Endothelial cell of umbilical vein (primary cell): ENCODE measurements around the gene MED28. TPM values are rescaled to one million over a fixed set of nuclear protein-coding genes. Genes with fewer than 3 reads are reported as not detected.

Experiments used
- BruUV-seq: library from RNA; stranded (reverse); fragments of 400-500 nt; replicated peaks from 2 replicates; lab custom pipeline; 2021; lab: Mats Ljungman, UMichigan
- CTCF ChIA-PET: fragments of 300-600, 350-600 bp; sonication (Branson Sonifier 250); formaldehyde crosslinking; loops from one replicate; lab custom pipeline; 2021; ENCODE audit warnings: antibody characterized with exemption, inconsistent platforms; lab: Charles Lee
- POLR2A ChIA-PET: fragments of 300-600, 350-600 bp; sonication (Branson Sonifier 250); formaldehyde crosslinking; loops from one replicate; lab custom pipeline; 2021; ENCODE audit warnings: antibody characterized with exemption, inconsistent platforms; lab: Charles Lee
- DNase-seq: peaks from one replicate; pipeline ENCODE4 v3.0.0-alpha.2; 2011; ENCODE audit warnings: low read depth, low spot score
- FAIRE-seq: peaks from 2 replicates; lab custom pipeline; 2011; peaks lifted over from hg19 to GRCh38; lab: Jason Lieb, UNC
- H2AFZ ChIP-seq: 2 replicates; pipeline ENCODE4 v1.6.0; 2012; ENCODE audit warnings: low read depth, low read length, control low read depth, inconsistent platforms
- H3K27ac ChIP-seq: 2 replicates; pipeline ENCODE4 v1.5.1; 2011; ENCODE audit warnings: low read depth, mild to moderate bottlenecking, control low read depth, low read length, moderate library complexity; ENCODE audit not compliant: insufficient read depth
- H3K27me3 ChIP-seq, 2 experiments: 2 replicates each; pipeline versions ENCODE4 v1.6.0 to v1.6.1; 2011; ENCODE audit warnings: low read length in 2 of 2, mixed read lengths in 1 of 2; ENCODE audit not compliant: control insufficient read depth in 2 of 2, insufficient read depth in 2 of 2
- H3K36me3 ChIP-seq, 2 experiments: 2 replicates in 1 of 2; 3 replicates in 1 of 2; pipeline ENCODE4 v1.5.1; 2011; ENCODE audit warnings: low read length in 2 of 2, mild to moderate bottlenecking in 1 of 2, moderate library complexity in 1 of 2; ENCODE audit not compliant: control insufficient read depth in 2 of 2, insufficient read depth in 2 of 2; ENCODE audit errors: extremely low read depth in 1 of 2
- H3K4me1 ChIP-seq: 3 replicates; pipeline ENCODE4 v1.5.1; 2011; ENCODE audit warnings: mild to moderate bottlenecking, low read length; ENCODE audit not compliant: control insufficient read depth, insufficient read depth; ENCODE audit errors: extremely low read depth
- H3K4me2 ChIP-seq: 2 replicates; pipeline ENCODE4 v1.6.1; 2011; ENCODE audit warnings: low read length, control low read depth, mixed read lengths; ENCODE audit not compliant: insufficient read depth
- H3K4me3 ChIP-seq, 3 experiments: fragments of 200-600 bp in 1 of 3; sonication (generic), shearing (Covaris generic) in 1 of 3; replicated peaks in 1 of 3; 2 replicates each; pipeline ENCODE4 v1.5.1; 2011 to 2016; ENCODE audit warnings: control low read depth in 3 of 3, low read length in 3 of 3, mild to moderate bottlenecking in 2 of 3, inconsistent platforms in 1 of 3, low read depth in 1 of 3, moderate library complexity in 1 of 3; ENCODE audit not compliant: insufficient read depth in 1 of 3
- H3K79me2 ChIP-seq: 2 replicates; pipeline ENCODE4 v1.6.0; 2012; ENCODE audit warnings: low read length, inconsistent platforms; ENCODE audit not compliant: control insufficient read depth, insufficient read depth
- H3K9ac ChIP-seq: replicated peaks from 2 replicates; pipeline ENCODE3; 2011; ENCODE audit warnings: low read length, control low read depth; ENCODE audit not compliant: insufficient read depth; ENCODE audit errors: extremely low read depth
- H3K9me1 ChIP-seq: replicated peaks from 3 replicates; pipeline ENCODE4 v1.6.0; 2011; ENCODE audit warnings: mild to moderate bottlenecking, low read length; ENCODE audit not compliant: control insufficient read depth, insufficient read depth; ENCODE audit errors: extremely low read depth
- H3K9me3 ChIP-seq: replicated peaks from 2 replicates; pipeline ENCODE4 v1.5.1; 2012; ENCODE audit warnings: low read length, inconsistent platforms; ENCODE audit not compliant: control insufficient read depth, insufficient read depth
- H4K20me1 ChIP-seq: replicated peaks from 2 replicates; pipeline ENCODE3; 2011; ENCODE audit warnings: mild to moderate bottlenecking, low read length; ENCODE audit not compliant: control insufficient read depth, insufficient read depth; ENCODE audit errors: extremely low read depth
- EZH2 ChIP-seq: IDR thresholded peaks from 2 replicates; pipeline ENCODE4 v1.6.1; 2012; ENCODE audit warnings: borderline replicate concordance, low read depth, mild to moderate bottlenecking, moderate library complexity, low read length, inconsistent platforms; ENCODE audit not compliant: severe bottlenecking
- FOS ChIP-seq: IDR thresholded peaks from 2 replicates; pipeline ENCODE4 v1.6.1; 2011; ENCODE audit warnings: mild to moderate bottlenecking, low read length, moderate library complexity, borderline replicate concordance; ENCODE audit not compliant: insufficient read depth
- GATA2 ChIP-seq: IDR thresholded peaks from 2 replicates; pipeline ENCODE4 v1.7.0; 2011; ENCODE audit warnings: low read depth, mild to moderate bottlenecking, moderate library complexity, mixed read lengths, low read length; ENCODE audit not compliant: insufficient read length, insufficient read depth
- JUN ChIP-seq: IDR thresholded peaks from 2 replicates; pipeline ENCODE4 v1.6.1; 2011; ENCODE audit warnings: borderline replicate concordance, low read depth; ENCODE audit not compliant: insufficient read length, insufficient read depth
- MYC ChIP-seq: IDR thresholded peaks from one replicate; pipeline ENCODE4 v1.6.1; 2011; ENCODE audit warnings: mild to moderate bottlenecking, low read depth, low read length
- POLR2A ChIP-seq: IDR thresholded peaks from 2 replicates; pipeline ENCODE4 v1.6.1; 2012; ENCODE audit warnings: low read depth, mild to moderate bottlenecking, control low read depth, low read length
- POLR2AphosphoS5 ChIP-seq: IDR thresholded peaks from 2 replicates; pipeline ENCODE4 v1.6.1; 2012; ENCODE audit warnings: low read depth, mild to moderate bottlenecking, control low read depth, low read length, moderate library complexity; ENCODE audit not compliant: insufficient read depth
- dilution Hi-C: fragments of 300-500 bp; cut with MboI; formaldehyde crosslinking; loops from one replicate; pipeline ENCODE4 v1.15.0; 2019; ENCODE audit warnings: low sequenced_read_pairs; ENCODE audit not compliant: extremely low pct_ligation_motif_present
- intact Hi-C: fragments of 100-400 bp; cut with micrococcal nuclease; formaldehyde crosslinking; loops from one replicate; pipeline ENCODE4 v1.10.0; 2022
- polyA plus RNA-seq, 4 experiments: library from polyadenylated mRNA; depleted of rRNA in 3 of 4; stranded (reverse) in 3 of 4; unstranded in 1 of 4; fragments of >200 nt; gene quantifications; 2 replicates each; pipeline versions ENCODE4 v1.2.1 to v1.2.3, GENCODE V29; 2011 to 2012; ENCODE audit warnings: missing spikeins in 1 of 4
- total RNA-seq: library from RNA; stranded (reverse); gene quantifications from 2 replicates; pipeline ENCODE4 v1.2.3, GENCODE V29; 2021
- TF ChIP-seq, protein P1 (sequence below), 2 donors: IDR thresholded peaks; 1 replicate in 1 of 2; 2 replicates in 1 of 2; pipeline ENCODE4 v1.5.1; 2011; ENCODE audit warnings: low read length in 2 of 2, mild to moderate bottlenecking in 2 of 2, moderate library complexity in 2 of 2, control low read depth in 1 of 2, inconsistent platforms in 1 of 2, low read depth in 1 of 2; ENCODE audit not compliant: insufficient read depth in 1 of 2; ENCODE audit errors: extremely low read depth in 1 of 2
- TF ChIP-seq, protein P2 (sequence below): IDR thresholded peaks from 2 replicates; pipeline ENCODE4 v1.6.1; 2011; ENCODE audit not compliant: insufficient read depth, insufficient read length

MED28 gene
- total and polyA plus RNA-seq, 2 donors (not counting 3 experiments of a cell fraction or from before 2014, with no cell fraction given): 10.0 to 49.1 TPM

DNA sequence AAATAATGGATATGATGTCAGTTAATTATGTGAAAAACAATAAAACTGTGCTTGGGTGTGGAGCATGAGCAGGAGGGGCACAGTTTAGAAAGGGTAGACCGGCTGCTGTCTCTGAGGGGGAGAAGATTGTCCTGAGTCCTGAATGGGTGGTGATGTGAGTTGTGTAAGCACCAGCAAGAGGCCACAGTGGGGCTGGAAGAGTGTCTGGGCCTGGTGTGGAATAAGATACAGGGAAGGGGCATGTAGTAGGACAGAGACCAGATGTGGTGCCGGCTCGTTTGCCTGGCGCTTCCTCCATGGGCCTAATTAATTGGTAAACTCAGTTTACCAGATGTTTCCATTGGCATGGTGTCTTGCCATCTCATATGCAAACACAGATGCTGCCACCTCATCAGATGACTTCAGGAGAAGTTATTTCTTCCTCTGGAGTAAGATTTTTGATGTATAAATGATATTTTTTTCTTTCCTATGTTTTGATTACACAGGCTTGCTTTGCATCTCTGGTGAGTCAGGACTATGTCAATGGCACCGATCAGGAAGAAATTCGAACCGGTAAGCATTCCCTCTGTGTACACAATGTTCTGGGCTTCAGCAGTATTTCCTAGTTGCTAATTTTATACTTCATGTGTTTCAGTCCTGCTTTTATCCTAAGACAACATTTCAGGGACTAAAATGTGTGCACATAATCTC lies 5.1 kb downstream of the MED28 start:
- BruUV-seq: no TSS peak
- H3K4me1 ChIP-seq: peaks cover 18% of the 10 kb centered on the region
- DNase-seq: no peak
- peaks cover 65% of the 10 kb centered on the region for H3K79me2 ChIP-seq
- no peak overlapping the region for H3K4me2 ChIP-seq
- ChIA-PET POLR2A (interaction anchor here (0.7 kb wide), 1 partner anchor 236 kb away, joined by 3 read pairs; no protein-coding TSS in a partner anchor), CTCF (interaction anchor here (1.0 to 2.2 kb wide), 4 partner anchors 20 to 71 kb away, joined by 3 to 7 read pairs (median 4); no protein-coding TSS in a partner anchor)
- no peak overlapping the region for H2AFZ ChIP-seq
- H3K36me3 ChIP-seq: peaks cover 27 to 30% of the 10 kb centered on the region in 2 experiments
- TF ChIP-seq POLR2AphosphoS5 (no peak), FOS (peak; percentile 31)
- no peaks in the 10 kb centered on the region for H3K9me1 ChIP-seq
- H3K4me3 ChIP-seq: no peak overlapping the region
- dilution Hi-C loops: no loop called here
- intact Hi-C loops: loop anchor here (10.0 kb wide), 1 partner anchor 405 kb away; the partner anchor contains the start of gene LCORL
- no peak overlapping the region for H3K9ac ChIP-seq
- no peaks in the 10 kb centered on the region for H3K9me3 ChIP-seq
- no peaks in the 10 kb centered on the region for H4K20me1 ChIP-seq
- no peak overlapping the region for H3K27ac ChIP-seq
- H3K27me3 ChIP-seq: no peaks in the 10 kb centered on the region
- FAIRE-seq: peak; percentile 53

DNA sequence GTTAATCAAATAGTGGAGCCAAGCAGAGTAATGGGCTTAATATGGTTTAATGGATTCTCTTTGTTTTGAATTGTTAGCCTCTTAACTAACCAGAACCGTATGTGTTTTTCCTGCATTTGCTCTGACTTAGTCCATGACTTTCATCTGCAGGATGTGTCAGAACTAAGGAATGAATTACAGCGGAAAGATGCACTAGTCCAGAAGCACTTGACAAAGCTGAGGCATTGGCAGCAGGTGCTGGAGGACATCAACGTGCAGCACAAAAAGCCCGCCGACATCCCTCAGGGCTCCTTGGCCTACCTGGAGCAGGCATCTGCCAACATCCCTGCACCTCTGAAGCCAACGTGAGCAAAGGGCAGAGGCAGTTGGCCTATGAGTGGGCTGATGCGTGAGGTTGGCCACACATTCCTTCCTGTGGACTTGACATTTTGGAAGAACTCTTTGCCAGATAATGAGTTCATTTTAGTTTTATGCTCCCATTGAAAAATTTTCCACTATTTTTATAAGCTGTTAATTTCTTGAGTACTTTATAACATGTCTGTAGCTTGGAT lies 9.1 kb downstream of the MED28 start:
- H3K4me2 ChIP-seq: no peak overlapping the region

More for the DNA sequence above, 9.1 kb downstream of the MED28 start:
- no peak overlapping the region for H3K4me3 ChIP-seq
- no peaks in the 10 kb centered on the region for H3K9me3 ChIP-seq
- H3K9ac ChIP-seq: no peak overlapping the region
- BruUV-seq: no TSS peak
- H4K20me1 ChIP-seq: no peaks in the 10 kb centered on the region
- H3K27ac ChIP-seq: no peak overlapping the region
- no peaks in the 10 kb centered on the region for H3K27me3 ChIP-seq
- H3K79me2 ChIP-seq: peaks cover 35% of the 10 kb centered on the region
- CTCF ChIA-PET: no interaction called here
- H3K4me1 ChIP-seq: peaks cover 4% of the 10 kb centered on the region
- H3K9me1 ChIP-seq: no peaks in the 10 kb centered on the region
- H2AFZ ChIP-seq: no peak overlapping the region
- TF ChIP-seq POLR2A: no peak
- TF ChIP-seq JUN: no peak
- no peak for TF ChIP-seq POLR2AphosphoS5
- no peak for TF ChIP-seq GATA2
- TF ChIP-seq, protein P1, sequence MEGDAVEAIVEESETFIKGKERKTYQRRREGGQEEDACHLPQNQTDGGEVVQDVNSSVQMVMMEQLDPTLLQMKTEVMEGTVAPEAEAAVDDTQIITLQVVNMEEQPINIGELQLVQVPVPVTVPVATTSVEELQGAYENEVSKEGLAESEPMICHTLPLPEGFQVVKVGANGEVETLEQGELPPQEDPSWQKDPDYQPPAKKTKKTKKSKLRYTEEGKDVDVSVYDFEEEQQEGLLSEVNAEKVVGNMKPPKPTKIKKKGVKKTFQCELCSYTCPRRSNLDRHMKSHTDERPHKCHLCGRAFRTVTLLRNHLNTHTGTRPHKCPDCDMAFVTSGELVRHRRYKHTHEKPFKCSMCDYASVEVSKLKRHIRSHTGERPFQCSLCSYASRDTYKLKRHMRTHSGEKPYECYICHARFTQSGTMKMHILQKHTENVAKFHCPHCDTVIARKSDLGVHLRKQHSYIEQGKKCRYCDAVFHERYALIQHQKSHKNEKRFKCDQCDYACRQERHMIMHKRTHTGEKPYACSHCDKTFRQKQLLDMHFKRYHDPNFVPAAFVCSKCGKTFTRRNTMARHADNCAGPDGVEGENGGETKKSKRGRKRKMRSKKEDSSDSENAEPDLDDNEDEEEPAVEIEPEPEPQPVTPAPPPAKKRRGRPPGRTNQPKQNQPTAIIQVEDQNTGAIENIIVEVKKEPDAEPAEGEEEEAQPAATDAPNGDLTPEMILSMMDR (IDR thresholded peaks at IDR 0.05; ENCODE audit: extremely low read depth in 1 of 2, insufficient read depth in 1 of 2, low read depth in 1 of 2, low read length in 2 of 2): no peak
- TF ChIP-seq, protein P2, sequence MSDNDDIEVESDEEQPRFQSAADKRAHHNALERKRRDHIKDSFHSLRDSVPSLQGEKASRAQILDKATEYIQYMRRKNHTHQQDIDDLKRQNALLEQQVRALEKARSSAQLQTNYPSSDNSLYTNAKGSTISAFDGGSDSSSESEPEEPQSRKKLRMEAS: no peak
- no peak for TF ChIP-seq MYC
- TF ChIP-seq FOS: no peak
- TF ChIP-seq EZH2: no peak
- DNase-seq: no peak
- H3K36me3 ChIP-seq: peaks cover 34 to 51% of the 10 kb centered on the region in 2 experiments
- POLR2A ChIA-PET: no interaction called here
- intact Hi-C loops (no loop called here), dilution Hi-C loops (no loop called here)
- FAIRE-seq: no peak
